Neural cell (in vitro differentiated cells): ENCODE measurements around the gene BABAM2. TPM values are rescaled to one million over a fixed set of nuclear protein-coding genes. Genes with fewer than 3 reads are reported as not detected.

Source experiments
- H2AFZ ChIP-seq: fragments of 200-600, 300-800 bp; sonication (generic), shearing (Covaris generic); 2 replicates; pipeline ENCODE4 v1.6.0; 2014; ENCODE audit warnings: low read depth, mild to moderate bottlenecking, antibody characterized with exemption, low read length, moderate library complexity
- H3F3A ChIP-seq: fragments of 200-600 bp; shearing (Covaris generic); 2 replicates; pipeline ENCODE4 v1.6.1; 2016; ENCODE audit warnings: mild to moderate bottlenecking, moderate library complexity, mixed read lengths, antibody characterized with exemption, low read length; ENCODE audit not compliant: insufficient read depth, poor library complexity, severe bottlenecking
- H3K27ac ChIP-seq: fragments of 200-600, 300-800 bp; sonication (generic), shearing (Covaris generic); 2 replicates; pipeline ENCODE4 v1.5.1; 2014; ENCODE audit warnings: mild to moderate bottlenecking, low read length, moderate library complexity
- H3K27me3 ChIP-seq: fragments of 300-800, 200-600 bp; sonication (generic), shearing (Covaris generic); 2 replicates; pipeline ENCODE4 v1.6.0; 2014; ENCODE audit warnings: mild to moderate bottlenecking, low read depth, low read length, moderate library complexity; ENCODE audit not compliant: insufficient read depth
- H3K36me3 ChIP-seq: fragments of 300-800, 200-600 bp; sonication (generic), shearing (Covaris generic); 2 replicates; pipeline ENCODE4 v1.5.1; 2014; ENCODE audit warnings: mild to moderate bottlenecking, antibody characterized with exemption, low read length, moderate library complexity; ENCODE audit not compliant: insufficient read depth
- H3K4me2 ChIP-seq: fragments of 300-800, 200-600 bp; sonication (generic), shearing (Covaris generic); 2 replicates; pipeline ENCODE4 v1.6.0; 2014; ENCODE audit warnings: mild to moderate bottlenecking, low read length
- H3K4me3 ChIP-seq: fragments of 300-800, 200-600 bp; sonication (generic), shearing (Covaris generic); 2 replicates; pipeline ENCODE4 v1.5.1; 2014; ENCODE audit warnings: mild to moderate bottlenecking, low read length, moderate library complexity
- H3K79me2 ChIP-seq: fragments of 200-600 bp; shearing (Covaris generic); replicated peaks from 2 replicates; pipeline ENCODE4 v1.6.0; 2014; ENCODE audit warnings: mild to moderate bottlenecking, low read length, moderate library complexity; ENCODE audit not compliant: insufficient read depth
- H3K9ac ChIP-seq: fragments of 300-800, 200-600 bp; sonication (generic), shearing (Covaris generic); 2 replicates; pipeline ENCODE4 v1.6.1; 2016; ENCODE audit warnings: mild to moderate bottlenecking, low read length, mixed read lengths
- H3K9me2 ChIP-seq: fragments of 200-600 bp; shearing (Covaris generic); 2 replicates; pipeline ENCODE4 v1.6.1; 2016; ENCODE audit warnings: mild to moderate bottlenecking, low read length, mixed read lengths; ENCODE audit not compliant: insufficient read depth
- H3K9me3 ChIP-seq: fragments of 200-600, 300-800 bp; sonication (generic), shearing (Covaris generic); 2 replicates; pipeline ENCODE4 v1.6.1; 2016; ENCODE audit warnings: mild to moderate bottlenecking, mixed run types, low read length, moderate library complexity, mixed read lengths
- H4K20me1 ChIP-seq: fragments of 200-600 bp; shearing (Covaris generic); 2 replicates; pipeline ENCODE4 v1.6.1; 2016; ENCODE audit warnings: mild to moderate bottlenecking, mixed run types; ENCODE audit not compliant: insufficient read depth
- EP300 ChIP-seq: fragments of 450-650 bp; conservative IDR thresholded peaks from 2 replicates; pipeline ENCODE4 v1.6.1; 2014; ENCODE audit warnings: antibody characterized with exemption, mild to moderate bottlenecking, moderate library complexity; ENCODE audit not compliant: poor library complexity, severe bottlenecking
- EZH2 ChIP-seq: fragments of 200-600, 300-800 bp; shearing (Covaris generic), sonication (generic); IDR thresholded peaks from 2 replicates; pipeline ENCODE4 v1.6.1; 2014; ENCODE audit warnings: antibody characterized with exemption, low read length, borderline replicate concordance, mild to moderate bottlenecking; ENCODE audit not compliant: insufficient read depth, poor library complexity, severe bottlenecking
- MXI1 ChIP-seq: fragments of 450-650 bp; conservative IDR thresholded peaks from 2 replicates; pipeline ENCODE4 v1.6.1; 2014; ENCODE audit warnings: antibody characterized with exemption, mild to moderate bottlenecking; ENCODE audit not compliant: poor library complexity, severe bottlenecking
- POLR2AphosphoS5 ChIP-seq: IDR thresholded peaks from 2 replicates; pipeline ENCODE4 v1.6.1; 2012
- RAD21 ChIP-seq: fragments of 450-650 bp; conservative IDR thresholded peaks from 2 replicates; pipeline ENCODE4 v1.6.1; 2014; ENCODE audit warnings: antibody characterized with exemption, mild to moderate bottlenecking, moderate library complexity
- SMC3 ChIP-seq: fragments of 450-650 bp; conservative IDR thresholded peaks from 2 replicates; pipeline ENCODE4 v1.6.1; 2014; ENCODE audit warnings: antibody characterized with exemption, mild to moderate bottlenecking, moderate library complexity; ENCODE audit not compliant: poor library complexity
- TAF1 ChIP-seq: IDR thresholded peaks from 2 replicates; pipeline ENCODE4 v1.6.1; 2012; ENCODE audit warnings: low read depth
- polyA plus RNA-seq: library from polyadenylated mRNA; depleted of rRNA; stranded (reverse); fragments of >200 nt; gene quantifications from 2 replicates; pipeline ENCODE4 v1.2.3, GENCODE V29; 2014
- TF ChIP-seq, protein P1 (sequence below): IDR thresholded peaks from 2 replicates; pipeline ENCODE4 v1.6.1; 2012; ENCODE audit warnings: borderline replicate concordance
- TF ChIP-seq, protein P2 (sequence below): fragments of 450-650 bp; IDR thresholded peaks from 2 replicates; pipeline ENCODE4 v1.5.1; 2014; ENCODE audit warnings: antibody characterized with exemption, mild to moderate bottlenecking, moderate library complexity; ENCODE audit not compliant: poor library complexity, severe bottlenecking

Gene BABAM2
- polyA plus RNA-seq, 1 donor from 2014 or later: 15.3 TPM

DNA sequence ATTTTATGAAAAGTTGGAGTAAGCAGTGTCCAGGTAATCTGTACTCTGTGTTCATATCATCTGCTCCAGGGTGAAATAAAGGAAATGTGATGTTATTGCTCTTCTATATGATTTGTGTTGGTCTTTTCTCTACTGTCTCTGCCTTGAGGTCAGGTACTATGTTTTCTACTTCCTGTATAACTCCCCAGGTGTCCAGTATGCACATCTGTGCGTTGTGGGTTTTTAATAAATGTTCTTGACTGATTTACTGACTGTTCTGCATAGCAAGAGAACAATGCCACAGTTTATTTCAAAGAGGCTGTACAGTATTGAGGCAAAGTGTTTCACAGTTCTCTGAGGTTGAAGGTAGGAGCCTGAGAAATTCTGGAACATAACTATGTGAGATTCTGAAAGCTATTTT, 89.7 kb downstream of the BABAM2 start:
- no peak for TF ChIP-seq TAF1
- no peak for TF ChIP-seq POLR2AphosphoS5
- no peak for TF ChIP-seq RAD21
- TF ChIP-seq EP300: no peak
- no peak for TF ChIP-seq SMC3
- TF ChIP-seq, protein P1, sequence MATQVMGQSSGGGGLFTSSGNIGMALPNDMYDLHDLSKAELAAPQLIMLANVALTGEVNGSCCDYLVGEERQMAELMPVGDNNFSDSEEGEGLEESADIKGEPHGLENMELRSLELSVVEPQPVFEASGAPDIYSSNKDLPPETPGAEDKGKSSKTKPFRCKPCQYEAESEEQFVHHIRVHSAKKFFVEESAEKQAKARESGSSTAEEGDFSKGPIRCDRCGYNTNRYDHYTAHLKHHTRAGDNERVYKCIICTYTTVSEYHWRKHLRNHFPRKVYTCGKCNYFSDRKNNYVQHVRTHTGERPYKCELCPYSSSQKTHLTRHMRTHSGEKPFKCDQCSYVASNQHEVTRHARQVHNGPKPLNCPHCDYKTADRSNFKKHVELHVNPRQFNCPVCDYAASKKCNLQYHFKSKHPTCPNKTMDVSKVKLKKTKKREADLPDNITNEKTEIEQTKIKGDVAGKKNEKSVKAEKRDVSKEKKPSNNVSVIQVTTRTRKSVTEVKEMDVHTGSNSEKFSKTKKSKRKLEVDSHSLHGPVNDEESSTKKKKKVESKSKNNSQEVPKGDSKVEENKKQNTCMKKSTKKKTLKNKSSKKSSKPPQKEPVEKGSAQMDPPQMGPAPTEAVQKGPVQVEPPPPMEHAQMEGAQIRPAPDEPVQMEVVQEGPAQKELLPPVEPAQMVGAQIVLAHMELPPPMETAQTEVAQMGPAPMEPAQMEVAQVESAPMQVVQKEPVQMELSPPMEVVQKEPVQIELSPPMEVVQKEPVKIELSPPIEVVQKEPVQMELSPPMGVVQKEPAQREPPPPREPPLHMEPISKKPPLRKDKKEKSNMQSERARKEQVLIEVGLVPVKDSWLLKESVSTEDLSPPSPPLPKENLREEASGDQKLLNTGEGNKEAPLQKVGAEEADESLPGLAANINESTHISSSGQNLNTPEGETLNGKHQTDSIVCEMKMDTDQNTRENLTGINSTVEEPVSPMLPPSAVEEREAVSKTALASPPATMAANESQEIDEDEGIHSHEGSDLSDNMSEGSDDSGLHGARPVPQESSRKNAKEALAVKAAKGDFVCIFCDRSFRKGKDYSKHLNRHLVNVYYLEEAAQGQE: no peak
- TF ChIP-seq, protein P2, sequence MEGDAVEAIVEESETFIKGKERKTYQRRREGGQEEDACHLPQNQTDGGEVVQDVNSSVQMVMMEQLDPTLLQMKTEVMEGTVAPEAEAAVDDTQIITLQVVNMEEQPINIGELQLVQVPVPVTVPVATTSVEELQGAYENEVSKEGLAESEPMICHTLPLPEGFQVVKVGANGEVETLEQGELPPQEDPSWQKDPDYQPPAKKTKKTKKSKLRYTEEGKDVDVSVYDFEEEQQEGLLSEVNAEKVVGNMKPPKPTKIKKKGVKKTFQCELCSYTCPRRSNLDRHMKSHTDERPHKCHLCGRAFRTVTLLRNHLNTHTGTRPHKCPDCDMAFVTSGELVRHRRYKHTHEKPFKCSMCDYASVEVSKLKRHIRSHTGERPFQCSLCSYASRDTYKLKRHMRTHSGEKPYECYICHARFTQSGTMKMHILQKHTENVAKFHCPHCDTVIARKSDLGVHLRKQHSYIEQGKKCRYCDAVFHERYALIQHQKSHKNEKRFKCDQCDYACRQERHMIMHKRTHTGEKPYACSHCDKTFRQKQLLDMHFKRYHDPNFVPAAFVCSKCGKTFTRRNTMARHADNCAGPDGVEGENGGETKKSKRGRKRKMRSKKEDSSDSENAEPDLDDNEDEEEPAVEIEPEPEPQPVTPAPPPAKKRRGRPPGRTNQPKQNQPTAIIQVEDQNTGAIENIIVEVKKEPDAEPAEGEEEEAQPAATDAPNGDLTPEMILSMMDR: no peak
- no peak for TF ChIP-seq MXI1
- no peak for TF ChIP-seq EZH2
- no peaks in the 10 kb centered on the region for H3K9me3 ChIP-seq
- no peaks in the 10 kb centered on the region for H3K27me3 ChIP-seq
- H3K79me2 ChIP-seq: no peaks in the 10 kb centered on the region
- H3F3A ChIP-seq: no peaks in the 10 kb centered on the region
- no peak overlapping the region for H3K4me2 ChIP-seq
- H3K9ac ChIP-seq: no peak overlapping the region
- no peaks in the 10 kb centered on the region for H3K9me2 ChIP-seq
- no peak overlapping the region for H3K4me3 ChIP-seq
- no peak overlapping the region for H3K27ac ChIP-seq
- H3K36me3 ChIP-seq: no peaks in the 10 kb centered on the region
- no peaks in the 10 kb centered on the region for H4K20me1 ChIP-seq
- H2AFZ ChIP-seq: no peak overlapping the region

- H3K27me3 ChIP-seq: no peaks in the 10 kb centered on the region
- H3K36me3 ChIP-seq: no peaks in the 10 kb centered on the region
- no peak overlapping the region for H3K4me3 ChIP-seq
- no peak overlapping the region for H3K9ac ChIP-seq
- no peak overlapping the region for H2AFZ ChIP-seq
- no peak overlapping the region for H3K4me2 ChIP-seq
- no peaks in the 10 kb centered on the region for H3K9me3 ChIP-seq
- no peak for TF ChIP-seq RAD21
- TF ChIP-seq EZH2: no peak
- TF ChIP-seq MXI1: no peak
- H4K20me1 ChIP-seq: no peaks in the 10 kb centered on the region
- H3K27ac ChIP-seq: no peak overlapping the region
- no peaks in the 10 kb centered on the region for H3F3A ChIP-seq
- no peaks in the 10 kb centered on the region for H3K79me2 ChIP-seq
- H3K9me2 ChIP-seq: no peaks in the 10 kb centered on the region
Measured at GRCh38 chr2:27984153-27984552, 93.6 kb downstream of the BABAM2 start.

- H3K79me2 ChIP-seq: no peaks in the 10 kb centered on the region
- H3K9me3 ChIP-seq: no peaks in the 10 kb centered on the region
- H3K27me3 ChIP-seq: no peaks in the 10 kb centered on the region
- TF ChIP-seq, protein P1: no peak
- TF ChIP-seq TAF1 (no peak), MXI1 (no peak), POLR2AphosphoS5 (no peak), EZH2 (no peak), EP300 (no peak), RAD21 (no peak), SMC3 (no peak)
- TF ChIP-seq, protein P2: no peak
- H3K9ac ChIP-seq: no peak overlapping the region
- H4K20me1 ChIP-seq: no peaks in the 10 kb centered on the region
- H2AFZ ChIP-seq: no peak overlapping the region
- no peaks in the 10 kb centered on the region for H3K9me2 ChIP-seq
- H3K4me3 ChIP-seq: no peak overlapping the region
- H3K36me3 ChIP-seq: no peaks in the 10 kb centered on the region
- no peak overlapping the region for H3K27ac ChIP-seq
- no peaks in the 10 kb centered on the region for H3F3A ChIP-seq
- H3K4me2 ChIP-seq: no peak overlapping the region
Measured at GRCh38 chr2:27988306-27988705, 97.8 kb downstream of the BABAM2 start.
